Body of pancreas (tissue), 4 donors: ENCODE data around the gene GRIK1.

Experiments used
- POLR2A ChIP-seq, 3 donors: fragments of 450-650 bp; IDR thresholded peaks; one replicate each; pipeline ENCODE4 v1.6.1; 2016; ENCODE audit warnings: antibody characterized with exemption in 3 of 3, mild to moderate bottlenecking in 2 of 3
- TF ChIP-seq, protein P1 (sequence below), 7 experiments: fragments of 450-650 bp in 4 of 7; fragments of 200-600 bp in 3 of 7; sonication (generic) in 3 of 7; IDR thresholded peaks; one replicate each; pipeline ENCODE4 v1.5.1; 2016 to 2019; ENCODE audit warnings: antibody characterized with exemption in 7 of 7

- TF ChIP-seq, protein P1, sequence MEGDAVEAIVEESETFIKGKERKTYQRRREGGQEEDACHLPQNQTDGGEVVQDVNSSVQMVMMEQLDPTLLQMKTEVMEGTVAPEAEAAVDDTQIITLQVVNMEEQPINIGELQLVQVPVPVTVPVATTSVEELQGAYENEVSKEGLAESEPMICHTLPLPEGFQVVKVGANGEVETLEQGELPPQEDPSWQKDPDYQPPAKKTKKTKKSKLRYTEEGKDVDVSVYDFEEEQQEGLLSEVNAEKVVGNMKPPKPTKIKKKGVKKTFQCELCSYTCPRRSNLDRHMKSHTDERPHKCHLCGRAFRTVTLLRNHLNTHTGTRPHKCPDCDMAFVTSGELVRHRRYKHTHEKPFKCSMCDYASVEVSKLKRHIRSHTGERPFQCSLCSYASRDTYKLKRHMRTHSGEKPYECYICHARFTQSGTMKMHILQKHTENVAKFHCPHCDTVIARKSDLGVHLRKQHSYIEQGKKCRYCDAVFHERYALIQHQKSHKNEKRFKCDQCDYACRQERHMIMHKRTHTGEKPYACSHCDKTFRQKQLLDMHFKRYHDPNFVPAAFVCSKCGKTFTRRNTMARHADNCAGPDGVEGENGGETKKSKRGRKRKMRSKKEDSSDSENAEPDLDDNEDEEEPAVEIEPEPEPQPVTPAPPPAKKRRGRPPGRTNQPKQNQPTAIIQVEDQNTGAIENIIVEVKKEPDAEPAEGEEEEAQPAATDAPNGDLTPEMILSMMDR (IDR thresholded peaks at IDR 0.05), result no peak
- TF ChIP-seq POLR2A (IDR thresholded peaks at IDR 0.05), result no peak
Observed at GRCh38 chr21:29762570-29763082, 177.2 kb downstream of the GRIK1 start.
